H1 (cell line): ENCODE data around the gene GRID2. TPM values are rescaled to one million over a fixed set of nuclear protein-coding genes. Genes with fewer than 3 reads are reported as not detected.
A peak's percentile ranks its signal among the peaks of the same experiment; 100 is the strongest.

Source experiments
- BCL11A ChIP-seq, 2 experiments: IDR thresholded peaks; one replicate each; pipeline ENCODE4 v1.6.1; 2011; ENCODE audit warnings: low read depth in 2 of 2, low read length in 2 of 2, mild to moderate bottlenecking in 2 of 2
- CBX5 ChIP-seq: fragments of 300-800, 300-1000 bp; sonication (generic); IDR thresholded peaks from 2 replicates; pipeline ENCODE4 v1.7.1; 2016; ENCODE audit warnings: antibody characterized with exemption, low read length, low read depth
- CEBPB ChIP-seq: IDR thresholded peaks from 2 replicates; pipeline ENCODE4 v1.6.1; 2012; ENCODE audit warnings: low read depth, low read length
- CHD2 ChIP-seq: IDR thresholded peaks from 2 replicates; pipeline ENCODE4 v1.6.1; 2012; ENCODE audit warnings: low read length, improper control_type of control experiment
- EGR1 ChIP-seq: IDR thresholded peaks from 2 replicates; pipeline ENCODE4 v1.6.1; 2011; ENCODE audit warnings: low read depth, low read length, borderline replicate concordance
- JUN ChIP-seq: IDR thresholded peaks from 2 replicates; pipeline ENCODE4 v1.6.1; 2011; ENCODE audit warnings: low read depth, mild to moderate bottlenecking, improper control_type of control experiment, low read length
- JUND ChIP-seq: IDR thresholded peaks from 2 replicates; pipeline ENCODE4 v1.6.1; 2011; ENCODE audit warnings: mild to moderate bottlenecking, improper control_type of control experiment, low read length
- KDM1A ChIP-seq: fragments of 200-600, 300-600 bp; sonication (generic); IDR thresholded peaks from 2 replicates; pipeline ENCODE4 v1.7.1; 2016; ENCODE audit warnings: mild to moderate bottlenecking, low read length, borderline replicate concordance
- RAD21 ChIP-seq, 2 experiments: IDR thresholded peaks in 1 of 2; conservative IDR thresholded peaks in 1 of 2; 2 replicates each; pipeline ENCODE4 v1.6.1; 2011; ENCODE audit warnings: low read depth in 2 of 2, low read length in 2 of 2, improper control_type of control experiment in 1 of 2, inconsistent platforms in 1 of 2, mild to moderate bottlenecking in 1 of 2, moderate library complexity in 1 of 2
- SAP30 ChIP-seq: fragments of 300-600 bp; sonication (generic); IDR thresholded peaks from 2 replicates; pipeline ENCODE4 v1.7.1; 2012; ENCODE audit warnings: low read length, moderate library complexity, mild to moderate bottlenecking, inconsistent platforms; ENCODE audit not compliant: insufficient read depth, insufficient replicate concordance
- SIN3A ChIP-seq, 2 experiments: IDR thresholded peaks in 1 of 2; conservative IDR thresholded peaks in 1 of 2; 2 replicates each; pipeline ENCODE4 v1.6.1; 2011 to 2012; ENCODE audit warnings: low read length in 2 of 2, improper control_type of control experiment in 1 of 2, low read depth in 1 of 2, mild to moderate bottlenecking in 1 of 2
- SIRT6 ChIP-seq: IDR thresholded peaks from one replicate; pipeline ENCODE4 v1.7.1; 2012; ENCODE audit warnings: low read length, inconsistent platforms
- SP2 ChIP-seq: IDR thresholded peaks from 2 replicates; pipeline ENCODE4 v1.6.1; 2012; ENCODE audit warnings: mild to moderate bottlenecking, low read length, inconsistent platforms
- SP4 ChIP-seq: IDR thresholded peaks from 2 replicates; pipeline ENCODE4 v1.6.1; 2012; ENCODE audit warnings: low read length, inconsistent platforms
- SRF ChIP-seq: IDR thresholded peaks from 2 replicates; pipeline ENCODE4 v1.6.1; 2011; ENCODE audit warnings: mild to moderate bottlenecking, low read depth, low read length, moderate library complexity
- TAF1 ChIP-seq: IDR thresholded peaks from 2 replicates; pipeline ENCODE4 v1.6.1; 2011; ENCODE audit warnings: mild to moderate bottlenecking, low read depth, low read length
- TAF7 ChIP-seq: optimal IDR thresholded peaks from 2 replicates; pipeline ENCODE3; 2011; ENCODE audit warnings: low read depth, mild to moderate bottlenecking, inconsistent platforms, low read length, moderate library complexity, borderline replicate concordance
- TBP ChIP-seq: IDR thresholded peaks from 2 replicates; pipeline ENCODE4 v1.6.1; 2011; ENCODE audit warnings: low read depth, low read length, improper control_type of control experiment
- TEAD4 ChIP-seq: IDR thresholded peaks from 2 replicates; pipeline ENCODE4 v1.6.1; 2012; ENCODE audit warnings: low read depth, low read length, inconsistent platforms, mixed read lengths
- YY1 ChIP-seq: IDR thresholded peaks from 2 replicates; pipeline ENCODE4 v1.6.1; 2011; ENCODE audit warnings: low read depth, mild to moderate bottlenecking, low read length
- ZNF274 ChIP-seq: IDR thresholded peaks from 2 replicates; pipeline ENCODE4 v1.7.0; 2012; ENCODE audit warnings: low read length, borderline replicate concordance; ENCODE audit errors: extremely low read depth
- polyA plus RNA-seq, 7 experiments: library from polyadenylated mRNA; depleted of rRNA in 3 of 7; stranded (reverse) in 5 of 7; unstranded in 2 of 7; fragments of >200 nt in 5 of 7; fragments of 200-250 nt in 2 of 7; gene quantifications; 1 replicate in 5 of 7; 2 replicates in 1 of 7; 4 replicates in 1 of 7; pipeline versions ENCODE4 v1.2.1 to v1.2.3, GENCODE V29; 2011 to 2013; ENCODE audit warnings: missing spikeins in 2 of 7, mixed read lengths in 2 of 7
- total RNA-seq: library from RNA; stranded (reverse); fragmentation: NEBNext Ultra II Directional; extraction: Animal tissue kit (Norgen Biotek cat#: 25700); gene quantifications from 2 replicates; pipeline ENCODE4 v1.2.1, GENCODE V29; 2021

Gene GRID2
- total and polyA plus RNA-seq, 2 of the 8 experiments (the other 6 are each of a cell fraction or from before 2014, with no cell fraction given): 31.1 to 81.9 TPM

- TF ChIP-seq CEBPB: peak; percentile 44
- no peak for TF ChIP-seq SRF
- TF ChIP-seq CHD2: no peak
- TF ChIP-seq BCL11A (IDR thresholded peaks at IDR 0.05; ENCODE audit: low read depth in 2 of 2, low read length in 2 of 2): no peak
- TF ChIP-seq JUN: no peak
- TF ChIP-seq SIN3A (conservative IDR thresholded peaks at IDR 0.05 in 1 of 2, IDR thresholded peaks at IDR 0.05 in 1 of 2; ENCODE audit: low read depth in 1 of 2, low read length in 2 of 2): no peak
- no peak for TF ChIP-seq RAD21 (IDR thresholded peaks at IDR 0.05 in 1 of 2, conservative IDR thresholded peaks at IDR 0.05 in 1 of 2; ENCODE audit: low read depth in 2 of 2, low read length in 2 of 2)
- no peak for TF ChIP-seq TBP
- no peak for TF ChIP-seq SAP30
- TF ChIP-seq ZNF274: no peak
- TF ChIP-seq TEAD4: no peak
- no peak for TF ChIP-seq KDM1A
- TF ChIP-seq SP4: no peak
- TF ChIP-seq SP2: no peak
- TF ChIP-seq SIRT6: no peak
- no peak for TF ChIP-seq CBX5
- TF ChIP-seq EGR1: no peak
- no peak for TF ChIP-seq TAF1
- TF ChIP-seq JUND: no peak
- TF ChIP-seq TAF7: no peak
- 0 out of 2 replicates have a peak, but pooled peaks have one; percentile 37 for TF ChIP-seq YY1
Observed at GRCh38 chr4:93147524-93148212, 843.9 kb downstream of the GRID2 start (continued).
